ENCODE results near the gene SPRR5. TPM values are rescaled to one million over a fixed set of nuclear protein-coding genes. Genes with fewer than 3 reads are reported as not detected.

SPRR5 gene
- total and polyA plus RNA-seq, 2 experiments from 2014 or later = not detected

- no peaks in the 10 kb centered on the region for H3K36me3 ChIP-seq (ENCODE audit: insufficient read depth)
- H3K9me2 ChIP-seq (ENCODE audit: insufficient read depth) = no peaks in the 10 kb centered on the region
- no peaks in the 10 kb centered on the region for H3K79me2 ChIP-seq (replicated peaks; ENCODE audit: insufficient read depth)
- H3K4me2 ChIP-seq = no peak overlapping the region
- H3K27ac Mint-ChIP-seq = no peak overlapping the region
- no peak overlapping the region for H3K27ac ChIP-seq (ENCODE audit: low read depth)
- no peak for DNase-seq (ENCODE audit: low spot score)
- H4K20me1 ChIP-seq (replicated peaks; ENCODE audit: insufficient read depth) = no peaks in the 10 kb centered on the region
- H3F3A ChIP-seq (replicated peaks; ENCODE audit: low read depth) = no peaks in the 10 kb centered on the region
- H3K4me1 Mint-ChIP-seq = no peaks in the 10 kb centered on the region; the same call in 2 of the 3 replicates
- no peak for ATAC-seq
- H3K27me3 Mint-ChIP-seq (ENCODE audit: insufficient read depth, low read depth, poor library complexity) = peaks cover 6% of the 10 kb centered on the region
- H3K4me3 Mint-ChIP-seq = no peak overlapping the region
- H2AFZ ChIP-seq = no peak overlapping the region
- H3K9me3 Mint-ChIP-seq = peaks cover 8% of the 10 kb centered on the region; the same call in 2 of the 3 replicates
- no peaks in the 10 kb centered on the region for H3K4me1 ChIP-seq (ENCODE audit: insufficient read depth)
- H3K36me3 Mint-ChIP-seq (ENCODE audit: low read depth) = peaks cover 5% of the 10 kb centered on the region; the same call in 2 of the 3 replicates
- H3K27me3 ChIP-seq (ENCODE audit: insufficient read depth) = no peaks in the 10 kb centered on the region
- no peak overlapping the region for H3K4me3 ChIP-seq
- TF ChIP-seq JUNB (IDR thresholded peaks at IDR 0.05; ENCODE audit: unreplicated experiment) = no peak
- TF ChIP-seq EZH2 (IDR thresholded peaks at IDR 0.05; ENCODE audit: low read depth, unreplicated experiment) = no peak
- no peak for TF ChIP-seq NANOG (IDR thresholded peaks at IDR 0.05; ENCODE audit: borderline replicate concordance)
- TF ChIP-seq ZNF331 (CRISPR knock-in tag; IDR thresholded peaks at IDR 0.05; ENCODE audit: low read depth) = no peak
- no peak for TF ChIP-seq REST (IDR thresholded peaks at IDR 0.05; ENCODE audit: unreplicated experiment)
- no peak for TF ChIP-seq EZH2phosphoT487 (IDR thresholded peaks at IDR 0.05; ENCODE audit: unreplicated experiment)
- TF ChIP-seq ZNF114 (CRISPR knock-in tag; IDR thresholded peaks at IDR 0.05) = no peak
- TF ChIP-seq POLR2AphosphoS5 (IDR thresholded peaks at IDR 0.05; ENCODE audit: low read depth) = no peak
- no peak for TF ChIP-seq STAT1 (IDR thresholded peaks at IDR 0.05; ENCODE audit: unreplicated experiment)
- no peak for TF ChIP-seq ZNF462 (CRISPR knock-in tag; IDR thresholded peaks at IDR 0.05)
- TF ChIP-seq CREB1 (CRISPR knock-in tag; IDR thresholded peaks at IDR 0.05; ENCODE audit: low read depth) = no peak
- no peak for TF ChIP-seq ETS1 (IDR thresholded peaks at IDR 0.05)
These were observed 34.5 kb upstream of the SPRR5 start for GRCh38 chr1:152912471-152912870.

Measured in GM23338 (cell line).